Lower lobe of right lung (tissue), 2 donors: ENCODE measurements around the gene TRIM41. TPM values are rescaled to one million over a fixed set of nuclear protein-coding genes. Genes with fewer than 3 reads are reported as not detected.
"Not testable (repeated sequence)": the region's sequence is repeated elsewhere in the genome, so short reads cannot be mapped to it uniquely, and the experiment has no call there.

Source experiments
- ATAC-seq, 2 donors: fragments of 200-7000 bp; cut with Tn5 transposase; one replicate each; pipeline ENCODE4 v1.9.1; 2020 to 2022; ENCODE audit warnings: mild to moderate bottlenecking in 2 of 2, moderate library complexity in 2 of 2
- DNase-seq: peaks from one replicate; pipeline ENCODE4 v3.0.0-alpha.2; 2020
- H3K27ac ChIP-seq: fragments of 200-600 bp; one replicate; pipeline ENCODE4 v1.8.0; 2022
- H3K27me3 ChIP-seq: fragments of 200-600 bp; one replicate; pipeline ENCODE4 v1.8.0; 2022; ENCODE audit warnings: low read depth
- H3K36me3 ChIP-seq: fragments of 200-600 bp; one replicate; pipeline ENCODE4 v1.8.0; 2022; ENCODE audit warnings: mild to moderate bottlenecking
- H3K4me1 ChIP-seq: fragments of 200-600 bp; one replicate; pipeline ENCODE4 v1.8.0; 2022
- H3K4me3 ChIP-seq: fragments of 200-600 bp; one replicate; pipeline ENCODE4 v1.8.0; 2022; ENCODE audit warnings: mild to moderate bottlenecking
- H3K9me3 ChIP-seq: fragments of 200-600 bp; one replicate; pipeline ENCODE4 v1.8.0; 2022
- CTCF ChIP-seq: fragments of 200-600 bp; IDR thresholded peaks from one replicate; pipeline ENCODE4 v1.8.0; 2022; ENCODE audit warnings: antibody characterized with exemption, mild to moderate bottlenecking
- intact Hi-C: fragments of 100-400 bp; cut with DNase I; formaldehyde crosslinking; loops from one replicate; pipeline ENCODE4 v1.11.0; 2022
- total RNA-seq: library from RNA; stranded (reverse); fragmentation: NEBNext Ultra II Directional; extraction: Animal tissue kit (Norgen Biotek cat#: 25700); gene quantifications from one replicate; pipeline ENCODE4 v1.2.1, GENCODE V29; 2021
- donor health status: DM: no; HTN: yes; CAD: no; lungs with severe emphysema.

TRIM41 gene
- total RNA-seq, 1 donor from 2014 or later, result 29.1 TPM

GRCh38 chr5:181263633-181264032 lies 40.6 kb downstream of the TRIM41 start:
- H3K36me3 ChIP-seq, result peaks cover 13% of the 10 kb centered on the region
- intact Hi-C loops, result no loop called here
- DNase-seq, result no peak
- H3K27me3 ChIP-seq, result no peaks in the 10 kb centered on the region
- no peak overlapping the region for H3K27ac ChIP-seq
- no peak for ATAC-seq
- H3K9me3 ChIP-seq, result no peaks in the 10 kb centered on the region
- peaks cover 27% of the 10 kb centered on the region for H3K4me1 ChIP-seq
- no peak for TF ChIP-seq CTCF
- H3K4me3 ChIP-seq, result no peak overlapping the region

GRCh38 chr5:181265092-181265671 lies 42.1 kb downstream of the TRIM41 start:
- TF ChIP-seq CTCF, result no peak
- intact Hi-C loops, result no loop called here
- ATAC-seq (no peak), DNase-seq (no peak)
- H3K36me3 ChIP-seq, result peaks cover 13% of the 10 kb centered on the region
- H3K9me3 ChIP-seq, result no peaks in the 10 kb centered on the region
- H3K27me3 ChIP-seq, result no peaks in the 10 kb centered on the region
- no peak overlapping the region for H3K27ac ChIP-seq
- no peak overlapping the region for H3K4me3 ChIP-seq
- peaks cover 11% of the 10 kb centered on the region for H3K4me1 ChIP-seq

- H3K4me3 ChIP-seq, H3K4me1 ChIP-seq, H3K27ac ChIP-seq, intact Hi-C loops, DNase-seq, H3K9me3 ChIP-seq, H3K27me3 ChIP-seq, ATAC-seq: not testable (repeated sequence)
- peak; percentile 7 for TF ChIP-seq CTCF
- H3K36me3 ChIP-seq, result peaks cover 13% of the 10 kb centered on the region
Measured at GRCh38 chr5:181267291-181267904, 44.3 kb downstream of the TRIM41 start.

GRCh38 chr5:181267907-181268306 lies 44.8 kb downstream of the TRIM41 start:
- H3K27me3 ChIP-seq, H3K4me1 ChIP-seq, H3K4me3 ChIP-seq, H3K9me3 ChIP-seq, DNase-seq, H3K27ac ChIP-seq, intact Hi-C loops, ATAC-seq: not testable (repeated sequence)
- H3K36me3 ChIP-seq, result peaks cover 13% of the 10 kb centered on the region

GRCh38 chr5:181271081-181271480 lies 48.0 kb downstream of the TRIM41 start:
- TF ChIP-seq CTCF, result no peak
- Histone ChIP-seq H3K4me1 (no peaks in the 10 kb centered on the region), H3K4me3 (no peak overlapping the region), H3K27ac (no peak overlapping the region), H3K27me3 (no peaks in the 10 kb centered on the region), H3K36me3 (no peaks in the 10 kb centered on the region), H3K9me3 (no peaks in the 10 kb centered on the region)
- ATAC-seq (no peak), DNase-seq (no peak)
- intact Hi-C loops, result no loop called here

GRCh38 chr5:181273433-181273744 lies 50.3 kb downstream of the TRIM41 start:
- peak in 1 of 2 donors; percentile 41 for ATAC-seq
- DNase-seq, result peak; percentile 52
- H3K27me3 ChIP-seq, H3K36me3 ChIP-seq, H3K9me3 ChIP-seq, H3K4me1 ChIP-seq, H3K27ac ChIP-seq, H3K4me3 ChIP-seq, intact Hi-C loops: not testable (repeated sequence)
- peak; percentile 19 for TF ChIP-seq CTCF
